Cerebellar nuclear complex (tissue), 1 donor: Measurements from ENCODE around the gene CXCR5.

Experiments used
- DNase-seq, 2 experiments: peaks; one replicate each; lab custom pipeline; 2025; lab: John Stamatoyannopoulos, UW

CXCR5 gene

DNA sequence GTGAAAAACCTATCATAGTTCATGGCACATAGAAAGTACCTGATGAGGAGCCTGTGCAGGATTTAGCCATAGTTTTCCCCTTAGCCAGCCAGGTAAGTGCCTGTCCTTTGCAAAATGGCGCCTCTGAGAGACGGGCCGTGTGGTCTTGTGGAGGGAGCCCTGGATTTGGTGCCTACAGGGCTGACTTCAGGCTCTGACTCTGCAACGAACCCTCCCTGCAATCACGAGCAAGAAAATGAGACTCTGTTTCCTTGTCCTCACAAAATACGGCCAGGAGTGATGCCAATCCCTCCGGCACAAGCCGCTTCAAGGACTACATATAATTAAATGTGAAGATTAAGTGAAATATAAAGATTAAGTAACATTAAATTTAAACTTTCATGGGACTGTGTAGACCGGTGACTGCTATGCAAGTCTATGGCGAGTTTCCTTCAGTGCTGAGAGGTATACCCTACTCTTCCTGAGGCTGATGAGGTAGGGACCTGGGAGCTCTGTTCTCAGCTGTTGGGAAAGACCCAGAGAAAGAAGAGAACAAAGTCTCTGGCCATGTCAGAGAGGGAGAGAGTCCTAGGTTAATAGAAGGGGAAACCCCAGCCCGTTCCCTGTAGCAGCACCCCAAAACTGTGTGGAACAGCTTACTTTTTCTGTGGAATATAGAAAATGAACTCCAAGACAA, 6.1 kb upstream of the CXCR5 start:
- DNase-seq = no peak

DNA sequence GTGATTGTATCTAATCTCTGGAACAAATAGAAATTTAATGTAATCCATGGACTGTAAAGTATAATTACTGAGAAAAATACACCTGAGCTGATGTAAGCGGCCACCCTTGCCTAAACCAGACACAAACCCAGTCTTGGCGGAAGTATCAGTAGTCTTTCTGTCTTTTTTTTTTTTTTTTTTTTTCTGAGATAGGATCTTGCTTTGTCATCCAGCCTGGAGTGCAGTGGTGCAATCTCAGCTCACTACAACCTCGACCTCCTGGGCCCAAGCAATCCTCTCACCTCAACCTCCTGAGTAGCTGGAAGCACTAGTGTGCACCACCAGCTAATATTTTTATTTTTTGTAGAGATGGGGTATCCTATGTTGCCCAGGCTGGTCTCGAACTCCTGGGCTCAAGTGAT, 5.5 kb upstream of the CXCR5 start:
- no peak for DNase-seq

DNA sequence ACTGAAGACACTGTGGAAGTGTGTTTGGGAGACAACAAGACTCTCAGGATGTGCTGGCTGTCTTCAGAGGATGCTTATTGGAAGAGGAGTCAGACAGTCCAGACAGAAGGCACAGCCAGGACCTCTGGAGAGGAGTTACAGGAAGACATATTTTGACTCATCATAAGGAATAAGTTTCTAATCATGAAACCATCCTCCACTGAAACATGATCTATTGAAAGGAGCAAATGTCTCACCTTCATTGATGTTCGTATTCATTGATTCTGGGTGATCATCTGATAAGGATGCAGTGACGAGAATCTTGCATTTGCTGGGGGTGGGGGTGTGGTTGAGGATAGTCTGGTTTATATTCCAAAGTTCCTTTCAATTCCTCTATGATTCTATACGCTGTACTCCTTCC, 2.5 kb upstream of the CXCR5 start:
- DNase-seq = no peak

DNA sequence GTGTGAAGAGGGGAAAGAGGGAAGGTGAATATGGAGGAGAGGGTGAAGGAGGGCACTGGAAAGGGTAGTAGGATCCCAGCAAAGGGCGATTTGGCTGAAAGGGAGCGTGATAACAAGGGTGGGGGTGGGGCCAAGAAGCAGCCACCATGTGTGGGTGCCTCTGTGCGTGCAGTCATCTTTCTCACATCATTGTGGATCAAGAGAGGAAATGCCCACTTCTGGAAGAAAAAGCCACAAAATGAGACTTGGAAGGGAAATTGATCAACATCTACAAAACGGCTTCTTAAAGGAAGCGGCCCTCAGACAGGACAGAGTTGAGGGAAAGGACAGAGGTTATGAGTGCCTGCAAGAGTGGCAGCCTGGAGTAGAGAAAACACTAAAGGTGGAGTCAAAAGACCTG, 1.2 kb upstream of the CXCR5 start:
- no peak for DNase-seq

DNA sequence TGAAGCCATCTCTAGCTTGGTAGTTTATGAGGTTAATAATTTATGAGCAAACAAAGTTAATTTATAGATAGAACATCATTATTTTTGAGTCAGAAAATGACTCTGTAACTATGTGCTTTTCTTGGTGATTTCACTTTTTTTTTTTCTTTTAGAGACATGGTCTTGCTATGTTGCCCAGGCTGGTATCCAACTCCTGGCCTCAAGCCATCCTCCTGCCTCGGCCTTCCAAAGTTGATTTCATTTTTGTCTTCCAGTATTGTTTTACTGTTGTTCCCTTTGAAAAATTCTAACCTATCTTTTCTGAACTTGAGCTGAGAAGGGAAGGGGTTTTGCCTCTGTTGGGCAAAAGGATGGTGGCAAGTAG, 706 bp upstream of the CXCR5 start:
- DNase-seq = no peak

DNA sequence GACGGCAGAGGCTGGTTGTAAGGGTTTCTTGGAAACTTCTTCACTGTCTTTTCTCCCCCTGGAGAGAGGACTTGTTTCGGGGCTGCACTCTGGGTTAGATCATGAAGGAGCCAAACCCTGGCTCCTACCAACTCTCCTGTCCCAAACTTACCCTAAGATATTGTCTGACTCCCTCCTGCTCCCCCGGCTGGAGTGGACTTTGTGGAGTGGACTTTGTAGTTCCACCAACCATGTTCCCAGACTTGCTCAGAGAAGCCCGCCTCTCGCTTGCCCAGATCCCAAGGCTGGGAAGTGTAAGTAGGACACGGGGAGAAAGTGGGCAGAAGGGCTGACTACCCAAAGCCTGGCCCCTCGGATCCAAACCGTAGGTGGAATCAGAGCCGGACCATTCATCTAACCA, 1.2 kb downstream of the CXCR5 start:
- no peak for DNase-seq

DNA sequence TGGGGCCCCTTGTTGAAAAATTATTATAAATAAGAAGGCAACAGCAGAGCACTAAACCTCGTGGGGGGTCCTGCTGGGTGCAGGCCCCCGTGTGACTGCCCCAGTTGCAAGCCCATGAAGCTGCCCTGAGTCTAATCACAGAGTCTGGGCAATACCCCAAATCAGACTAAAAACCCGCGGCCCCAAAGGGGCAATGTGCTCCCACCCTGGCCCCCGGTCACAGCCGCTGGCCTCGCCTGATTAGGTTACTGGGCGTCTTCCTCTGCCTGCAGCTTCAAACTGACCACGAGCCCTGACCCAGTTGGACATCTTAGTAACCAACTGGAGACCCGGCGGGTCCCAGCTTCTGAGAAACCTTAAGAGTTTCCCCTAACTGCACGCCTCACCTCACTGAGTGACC, 1.6 kb downstream of the CXCR5 start:
- no peak for DNase-seq

DNA sequence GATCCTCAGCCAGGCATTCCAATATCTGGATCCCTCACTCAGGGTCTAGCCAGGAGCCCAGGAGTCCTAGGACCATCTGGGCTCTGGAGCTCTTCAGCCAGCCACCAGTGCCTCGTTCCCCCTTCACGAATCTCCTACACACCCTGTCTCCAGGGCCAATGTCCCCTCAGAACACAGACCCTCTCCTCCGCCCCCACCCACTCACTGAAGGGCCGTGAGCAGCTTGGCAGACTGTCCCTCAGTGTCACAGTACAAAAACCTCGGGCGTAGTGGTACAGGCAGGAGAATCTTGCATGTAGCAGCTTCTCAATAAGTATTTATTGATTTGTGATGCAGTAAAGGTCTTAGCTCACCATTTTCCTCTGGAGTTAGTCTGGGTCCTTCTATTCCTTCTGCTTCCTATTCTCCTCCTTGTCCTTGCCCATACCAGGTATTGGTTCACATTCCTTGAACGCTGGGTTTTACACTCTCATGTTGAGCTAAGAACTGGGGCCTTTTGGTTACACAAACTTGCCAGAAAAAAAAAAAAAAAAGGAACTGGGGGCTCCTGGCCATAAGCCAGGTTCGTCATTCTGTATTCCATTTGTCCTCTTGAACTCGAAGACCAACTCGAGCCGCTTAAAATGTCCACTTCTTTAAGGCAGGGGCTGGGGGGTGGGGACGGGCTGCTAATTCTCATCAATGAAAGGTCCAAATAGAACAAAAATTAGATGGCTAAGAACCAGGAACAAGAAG, 2.3 kb downstream of the CXCR5 start:
- DNase-seq = no peak

DNA sequence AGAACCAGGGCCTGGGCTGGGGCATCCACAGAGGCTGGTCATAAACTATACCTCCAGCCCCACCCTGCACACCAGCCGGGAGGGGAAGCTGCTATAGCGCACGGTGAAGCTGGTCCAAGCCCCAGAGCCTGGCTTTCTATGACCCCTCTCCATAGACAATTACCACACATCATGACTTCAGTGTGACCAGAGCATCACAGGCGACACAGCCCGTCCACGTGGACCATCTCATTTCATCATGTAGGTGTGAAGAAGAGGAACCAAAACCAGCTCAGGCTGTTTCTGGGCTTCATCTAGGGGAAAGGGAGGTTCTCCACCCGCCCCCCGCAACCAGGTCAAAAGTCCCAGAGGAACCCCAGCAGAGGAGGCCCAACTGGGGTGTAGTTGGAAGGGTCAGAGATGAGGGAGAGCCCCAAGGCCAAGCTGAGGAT, 3.0 kb downstream of the CXCR5 start:
- no peak for DNase-seq

DNA sequence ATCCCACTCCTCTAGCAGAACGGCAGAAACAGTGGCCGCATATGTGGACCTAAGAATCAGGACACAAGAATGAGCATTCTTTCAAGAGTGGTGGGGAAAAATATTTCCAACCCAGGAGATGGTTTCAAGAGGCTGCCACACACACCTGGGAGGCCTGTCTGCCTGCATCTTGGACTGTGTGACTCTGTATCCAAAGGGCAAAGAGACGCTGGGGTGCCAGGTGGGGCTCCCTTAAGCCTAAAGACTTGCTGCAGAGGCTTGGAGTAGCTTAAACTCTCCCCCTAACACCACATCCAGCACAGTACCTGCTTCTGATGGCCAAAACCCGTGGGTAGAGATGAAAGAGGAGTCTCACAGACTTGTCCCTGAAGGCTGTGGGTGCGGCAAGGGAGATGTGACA, 3.5 kb downstream of the CXCR5 start:
- no peak for DNase-seq

DNA sequence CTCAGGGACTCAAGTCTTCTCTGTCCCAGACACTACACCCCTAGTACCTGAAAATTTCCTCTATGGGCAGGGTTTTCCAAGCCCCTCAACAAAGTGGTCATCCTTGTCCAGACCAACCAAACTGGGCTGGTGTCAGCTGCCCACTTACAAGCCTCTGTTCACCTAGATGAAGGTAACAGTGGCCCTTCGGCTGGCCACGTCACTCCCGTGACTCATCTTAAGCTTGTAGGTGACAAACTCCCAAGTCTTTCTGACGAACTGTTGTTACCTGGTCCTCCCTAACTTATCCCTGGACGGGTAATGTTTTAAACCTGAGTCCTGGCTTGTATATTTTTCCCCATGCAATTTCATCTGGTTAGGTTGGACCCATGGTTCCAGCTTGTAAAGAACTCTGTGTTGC, 4.7 kb downstream of the CXCR5 start:
- no peak for DNase-seq

DNA sequence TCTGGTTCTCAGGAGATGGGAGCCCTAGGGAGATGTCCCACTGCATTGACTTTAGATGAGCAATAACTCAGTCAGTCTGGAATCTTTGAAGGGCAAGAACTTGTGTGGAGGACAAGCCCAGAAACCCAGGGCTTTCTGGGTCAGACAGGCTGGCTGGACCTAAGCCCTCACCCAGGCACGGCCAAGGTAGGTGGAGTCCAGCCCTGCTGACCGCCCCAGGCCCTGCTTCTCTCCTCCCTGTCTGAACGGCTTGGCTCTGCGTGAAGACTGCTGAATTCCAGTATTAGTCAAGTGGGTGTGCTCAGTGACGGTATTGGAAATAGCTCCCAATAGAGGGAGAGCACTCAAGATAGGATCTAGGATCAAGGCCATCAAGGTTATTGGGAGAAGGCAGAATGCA, 6.1 kb downstream of the CXCR5 start:
- DNase-seq = no peak

DNA sequence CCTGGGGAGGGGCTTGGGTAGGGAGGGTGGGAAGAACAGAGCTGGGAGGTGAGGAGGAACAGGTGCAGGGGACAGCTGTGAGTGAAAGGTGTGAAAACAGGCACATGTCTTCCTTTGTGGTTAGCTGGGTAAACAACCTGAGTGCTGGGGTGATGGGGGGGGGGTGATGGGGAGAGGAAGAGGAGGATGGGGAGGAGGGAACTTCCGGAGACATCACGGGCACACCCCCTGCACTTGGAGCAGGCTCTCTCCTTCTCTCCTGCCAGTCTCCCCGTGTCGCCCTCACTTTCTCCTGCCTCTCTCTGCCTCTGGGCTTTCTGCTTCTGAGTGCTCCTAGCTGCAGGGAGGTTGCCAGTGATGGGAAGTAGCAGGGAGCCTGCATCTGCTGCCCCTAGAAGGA, 8.8 kb downstream of the CXCR5 start:
- DNase-seq = no peak

DNA sequence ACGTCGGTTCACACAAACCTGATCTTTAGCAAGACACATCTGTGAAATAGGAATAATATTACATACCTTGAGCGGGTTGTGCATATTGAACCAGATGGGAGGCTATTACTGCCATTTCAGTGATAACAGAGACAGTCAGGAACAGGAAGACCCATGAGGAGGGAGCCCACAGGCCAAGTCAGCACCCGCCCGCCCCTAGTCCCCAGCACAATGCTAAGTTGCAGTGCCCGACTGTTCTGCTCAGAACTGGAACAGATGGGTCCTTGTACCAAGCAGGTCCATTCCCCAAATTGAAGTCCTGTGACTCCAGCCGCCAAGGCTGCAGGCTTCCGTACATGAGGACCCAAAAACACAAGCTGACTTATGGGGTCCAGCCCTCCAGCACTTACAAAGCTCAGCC, 9.3 kb downstream of the CXCR5 start:
- DNase-seq = no peak

DNA sequence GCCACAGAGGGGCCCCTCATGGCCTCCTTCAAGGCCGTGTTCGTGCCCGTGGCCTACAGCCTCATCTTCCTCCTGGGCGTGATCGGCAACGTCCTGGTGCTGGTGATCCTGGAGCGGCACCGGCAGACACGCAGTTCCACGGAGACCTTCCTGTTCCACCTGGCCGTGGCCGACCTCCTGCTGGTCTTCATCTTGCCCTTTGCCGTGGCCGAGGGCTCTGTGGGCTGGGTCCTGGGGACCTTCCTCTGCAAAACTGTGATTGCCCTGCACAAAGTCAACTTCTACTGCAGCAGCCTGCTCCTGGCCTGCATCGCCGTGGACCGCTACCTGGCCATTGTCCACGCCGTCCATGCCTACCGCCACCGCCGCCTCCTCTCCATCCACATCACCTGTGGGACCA, 10.0 kb downstream of the CXCR5 start:
- DNase-seq = no peak

DNA sequence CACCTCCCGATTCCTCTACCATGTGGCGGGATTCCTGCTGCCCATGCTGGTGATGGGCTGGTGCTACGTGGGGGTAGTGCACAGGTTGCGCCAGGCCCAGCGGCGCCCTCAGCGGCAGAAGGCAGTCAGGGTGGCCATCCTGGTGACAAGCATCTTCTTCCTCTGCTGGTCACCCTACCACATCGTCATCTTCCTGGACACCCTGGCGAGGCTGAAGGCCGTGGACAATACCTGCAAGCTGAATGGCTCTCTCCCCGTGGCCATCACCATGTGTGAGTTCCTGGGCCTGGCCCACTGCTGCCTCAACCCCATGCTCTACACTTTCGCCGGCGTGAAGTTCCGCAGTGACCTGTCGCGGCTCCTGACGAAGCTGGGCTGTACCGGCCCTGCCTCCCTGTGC, 10.5 kb downstream of the CXCR5 start:
- no peak for DNase-seq

DNA sequence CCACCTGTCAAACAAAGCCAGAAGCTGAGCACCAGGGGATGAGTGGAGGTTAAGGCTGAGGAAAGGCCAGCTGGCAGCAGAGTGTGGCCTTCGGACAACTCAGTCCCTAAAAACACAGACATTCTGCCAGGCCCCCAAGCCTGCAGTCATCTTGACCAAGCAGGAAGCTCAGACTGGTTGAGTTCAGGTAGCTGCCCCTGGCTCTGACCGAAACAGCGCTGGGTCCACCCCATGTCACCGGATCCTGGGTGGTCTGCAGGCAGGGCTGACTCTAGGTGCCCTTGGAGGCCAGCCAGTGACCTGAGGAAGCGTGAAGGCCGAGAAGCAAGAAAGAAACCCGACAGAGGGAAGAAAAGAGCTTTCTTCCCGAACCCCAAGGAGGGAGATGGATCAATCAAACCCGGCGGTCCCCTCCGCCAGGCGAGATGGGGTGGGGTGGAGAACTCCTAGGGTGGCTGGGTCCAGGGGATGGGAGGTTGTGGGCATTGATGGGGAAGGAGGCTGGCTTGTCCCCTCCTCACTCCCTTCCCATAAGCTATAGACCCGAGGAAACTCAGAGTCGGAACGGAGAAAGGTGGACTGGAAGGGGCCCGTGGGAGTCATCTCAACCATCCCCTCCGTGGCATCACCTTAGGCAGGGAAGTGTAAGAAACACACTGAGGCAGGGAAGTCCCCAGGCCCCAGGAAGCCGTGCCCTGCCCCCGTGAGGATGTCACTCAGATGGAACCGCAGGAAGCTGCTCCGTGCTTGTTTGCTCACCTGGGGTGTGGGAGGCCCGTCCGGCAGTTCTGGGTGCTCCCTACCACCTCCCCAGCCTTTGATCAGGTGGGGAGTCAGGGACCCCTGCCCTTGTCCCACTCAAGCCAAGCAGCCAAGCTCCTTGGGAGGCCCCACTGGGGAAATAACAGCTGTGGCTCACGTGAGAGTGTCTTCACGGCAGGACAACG, 11.7 kb downstream of the CXCR5 start:
- no peak for DNase-seq

DNA sequence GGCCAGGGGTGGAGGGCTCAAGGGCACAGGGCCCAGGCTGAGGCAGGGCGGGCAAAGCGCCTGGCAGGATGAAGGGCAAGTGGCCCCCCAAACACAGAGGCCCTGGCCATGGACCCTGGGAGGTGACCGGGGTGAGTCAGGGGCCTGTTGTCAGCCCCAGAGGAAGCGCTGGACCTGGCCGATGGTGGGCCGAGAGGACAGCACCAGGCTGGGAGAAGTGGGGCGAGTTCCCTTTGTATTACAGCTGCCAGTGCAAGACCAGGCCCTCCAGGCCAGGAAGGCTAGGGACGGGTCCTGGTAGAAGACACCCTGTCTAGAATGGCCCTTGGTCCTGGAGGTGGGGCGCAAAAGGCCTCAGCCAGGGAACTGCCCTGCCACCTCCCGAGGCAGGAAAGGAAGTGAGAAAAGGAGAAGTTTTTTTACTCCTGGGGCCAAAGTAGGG, 12.8 kb downstream of the CXCR5 start:
- no peak for DNase-seq

DNA sequence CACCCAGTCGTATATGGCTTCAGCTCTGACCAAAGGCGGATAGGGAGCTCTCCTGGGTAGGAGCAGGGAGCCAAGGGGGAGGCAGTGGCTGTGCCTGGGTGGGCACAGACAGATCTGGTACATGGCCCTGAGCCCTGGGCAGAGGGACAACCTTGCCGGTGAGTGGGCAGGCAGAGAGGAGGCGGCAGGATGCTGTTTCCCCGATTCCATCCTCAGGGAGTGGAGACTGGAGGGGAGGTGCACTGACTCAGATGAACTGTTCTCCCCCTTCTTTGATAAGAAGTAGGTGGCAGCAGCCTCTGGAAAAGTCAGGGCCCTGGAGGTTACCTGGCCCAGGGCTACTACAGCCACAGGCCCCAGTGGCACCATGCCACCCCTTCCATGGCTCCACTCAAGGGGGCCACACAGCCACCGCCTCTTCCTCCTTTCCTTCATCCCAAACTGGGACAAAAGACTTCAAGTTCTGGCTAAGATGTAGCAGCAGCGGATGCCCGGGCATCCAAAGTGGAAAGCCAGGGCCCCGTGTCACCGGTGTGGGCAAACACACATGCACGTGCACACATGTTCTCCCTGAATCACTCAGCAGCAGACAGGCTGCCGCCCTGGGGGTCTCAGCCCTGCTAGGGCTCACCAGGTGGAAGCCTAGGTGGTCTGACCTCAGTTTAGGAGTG, 13.4 kb downstream of the CXCR5 start:
- no peak for DNase-seq

DNA sequence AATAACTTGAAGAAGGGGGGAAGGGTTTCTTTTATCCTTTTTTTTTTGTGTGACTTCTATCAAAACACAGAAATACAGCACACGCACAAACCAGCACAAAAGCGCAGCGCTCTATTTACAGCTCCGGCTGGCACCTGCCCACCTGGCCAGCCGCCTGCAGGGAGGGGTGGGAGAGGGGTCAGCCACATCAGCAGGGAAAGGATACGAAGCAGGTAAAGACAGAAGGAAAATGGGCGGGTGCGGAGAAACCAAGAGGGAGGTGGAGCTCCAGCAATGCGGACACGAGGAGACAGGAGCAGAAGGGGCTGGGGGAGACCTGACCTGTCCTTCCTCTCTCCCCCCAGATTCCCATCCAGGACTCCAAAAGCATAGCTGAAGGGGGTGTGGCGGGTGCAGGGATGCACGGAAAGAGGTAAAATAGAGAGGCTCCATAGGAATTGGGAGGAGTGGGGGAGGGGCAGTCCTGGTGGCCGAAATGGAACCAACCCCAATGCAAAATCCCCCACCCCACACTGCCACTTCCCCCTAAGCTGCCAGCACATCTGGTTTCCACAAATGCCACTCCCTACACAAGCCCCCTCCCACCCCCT, 14.1 kb downstream of the CXCR5 start:
- DNase-seq = no peak

DNA sequence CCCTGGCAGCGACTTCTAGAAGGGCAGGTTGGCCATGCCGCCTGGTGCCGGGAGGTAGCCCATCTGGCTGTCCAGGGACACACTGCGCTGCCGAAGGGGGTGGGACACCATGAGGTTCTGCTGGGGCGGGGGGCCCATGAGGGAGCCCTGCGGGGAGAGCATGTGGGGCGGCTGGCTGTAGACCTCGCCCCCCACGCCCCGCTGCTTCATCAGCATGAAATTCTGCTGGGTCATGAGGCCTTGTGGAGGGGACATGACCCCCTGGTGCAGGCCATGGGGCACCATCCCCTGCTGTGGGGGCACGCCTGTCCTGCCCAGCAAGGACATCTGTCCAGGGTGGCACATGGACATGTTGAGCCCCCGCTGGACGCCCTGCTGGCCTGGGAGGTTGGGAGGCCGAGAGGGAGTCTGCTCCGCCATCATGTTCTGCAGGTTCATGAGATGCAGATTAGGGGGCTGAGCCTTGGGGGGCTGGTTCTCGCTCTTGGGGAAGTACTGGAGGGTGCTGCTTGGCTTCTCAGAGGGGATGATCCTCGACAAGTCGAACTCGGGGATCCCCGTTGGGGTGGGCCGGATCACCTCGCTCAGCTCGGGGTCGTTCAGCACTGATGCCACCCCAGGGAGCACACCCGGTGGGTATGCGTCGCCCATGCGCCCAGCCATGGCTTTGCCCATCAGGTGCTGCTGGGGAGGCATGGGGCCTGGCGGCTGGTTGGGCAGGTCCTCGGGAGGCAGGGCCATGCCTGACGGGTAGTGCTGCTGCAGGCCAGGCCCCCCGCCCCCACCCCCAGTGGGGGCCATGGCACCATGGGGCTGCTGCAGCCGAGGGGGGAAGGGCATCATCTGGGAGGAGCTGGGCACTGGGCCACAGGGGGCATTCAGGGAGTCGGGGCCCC, 15.0 kb downstream of the CXCR5 start:
- no peak for DNase-seq
